GM18861 (cell line): ENCODE measurements around the gene GRB10.

Source experiments
- ATAC-seq: cut with Tn5 transposase; IDR thresholded peaks from one replicate; pipeline ENCODE4 v1.9.1; 2021; ENCODE audit not compliant: unreplicated experiment

The GRB10 gene

DNA sequence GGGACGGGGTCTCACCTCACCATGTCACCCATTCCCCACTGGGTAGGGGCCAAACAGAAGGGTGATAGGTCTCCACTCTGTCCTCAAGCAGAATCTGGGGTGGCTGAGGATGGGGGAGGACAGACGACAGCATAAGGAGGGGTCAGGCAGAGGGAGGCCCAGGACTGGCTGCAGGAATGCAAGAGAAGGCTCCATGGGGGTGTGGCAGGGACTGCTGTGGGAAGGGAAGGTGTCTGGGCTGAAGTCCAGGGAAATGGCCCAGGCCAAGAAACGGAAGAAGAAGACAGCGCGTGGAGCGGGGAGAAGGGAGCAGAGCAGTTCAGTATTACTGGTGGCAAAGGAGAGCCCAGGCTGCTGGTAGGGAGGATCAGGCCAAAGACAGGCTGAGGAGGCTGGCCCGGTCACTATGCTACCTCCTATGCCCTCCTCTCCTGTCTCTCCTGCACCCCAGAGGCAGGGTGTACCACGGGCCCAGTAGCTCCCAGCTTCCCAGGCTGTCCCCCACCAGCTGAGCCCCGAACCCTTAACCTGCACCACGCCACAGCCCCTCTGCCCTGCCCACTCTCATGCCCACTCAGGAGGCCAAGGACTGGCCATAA lies 60.9 kb downstream of the GRB10 start:
- ATAC-seq: no peak

DNA sequence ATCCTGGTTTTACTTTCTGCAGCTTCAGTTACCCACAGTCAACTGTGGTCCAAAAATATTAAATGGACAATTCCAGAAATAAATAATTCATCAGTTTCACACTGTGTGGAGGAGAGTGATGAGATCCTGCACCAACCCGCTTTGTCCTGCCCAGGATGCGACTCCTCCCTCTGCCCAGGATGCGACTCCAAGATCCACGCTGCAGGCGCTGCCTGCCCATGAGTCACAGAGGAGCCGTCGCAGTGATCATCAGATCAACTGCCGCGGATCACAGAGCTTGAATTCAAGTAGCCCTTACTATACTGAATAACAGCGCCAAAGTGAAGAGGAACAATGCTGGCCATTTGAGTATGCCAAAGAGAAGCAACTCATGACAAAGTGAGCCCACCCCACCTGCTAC lies 61.5 kb downstream of the GRB10 start:
- no peak for ATAC-seq

DNA sequence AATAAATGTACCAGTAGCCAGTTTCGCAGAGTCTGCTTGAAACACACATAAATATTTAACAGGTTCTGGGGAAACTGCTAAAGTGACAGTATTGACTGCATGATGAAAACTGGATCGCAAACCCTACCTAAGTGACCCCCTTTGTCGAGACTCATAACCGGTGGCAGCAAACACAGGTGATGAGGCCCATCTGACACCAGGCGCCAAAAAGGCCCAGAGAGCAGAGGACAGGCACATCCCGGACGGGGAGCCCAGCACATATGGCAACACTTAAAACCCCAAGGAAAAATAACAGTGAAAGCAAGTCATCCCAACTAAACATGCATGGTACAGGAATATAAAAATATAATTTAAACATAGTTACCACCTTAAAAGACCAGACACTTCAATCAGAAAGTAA lies 62.4 kb downstream of the GRB10 start:
- ATAC-seq: no peak

DNA sequence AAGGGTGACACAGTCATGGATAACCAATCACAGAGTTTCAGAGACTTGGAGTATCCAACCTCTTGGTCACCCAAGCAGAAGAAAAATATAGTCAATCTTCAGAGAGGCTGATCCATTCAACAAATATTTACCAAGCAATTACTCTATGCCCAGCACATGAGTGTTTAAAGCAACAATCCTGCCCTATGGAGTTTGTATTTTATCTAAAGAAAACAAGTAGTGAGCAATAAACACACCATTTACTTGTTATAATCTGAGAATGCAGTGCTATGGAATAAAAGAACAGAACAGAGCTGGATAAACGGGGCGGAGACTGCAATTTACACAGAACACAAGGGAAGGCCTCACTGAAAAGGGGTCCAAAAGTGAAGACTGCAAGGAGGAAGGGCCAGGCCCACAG lies 63.8 kb downstream of the GRB10 start:
- ATAC-seq: no peak

DNA sequence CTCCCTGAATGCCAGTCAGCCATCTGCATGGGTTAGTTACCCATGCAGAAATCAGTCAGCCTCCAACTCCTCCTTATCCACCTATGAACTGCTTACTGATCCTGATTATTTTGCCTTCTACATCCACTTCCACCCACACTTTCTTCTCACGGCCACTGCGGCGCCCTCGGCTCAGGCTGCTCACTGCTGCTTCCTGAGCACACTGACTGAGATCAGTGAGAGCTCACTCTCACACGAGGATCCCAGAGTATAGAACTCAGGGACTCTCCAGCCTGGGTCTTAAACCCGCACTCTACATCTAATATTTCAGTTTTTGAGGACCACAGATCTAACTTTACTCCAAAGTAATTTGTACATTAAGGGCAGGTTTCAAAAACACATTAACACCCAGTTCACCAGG lies 64.4 kb downstream of the GRB10 start:
- no peak for ATAC-seq

DNA sequence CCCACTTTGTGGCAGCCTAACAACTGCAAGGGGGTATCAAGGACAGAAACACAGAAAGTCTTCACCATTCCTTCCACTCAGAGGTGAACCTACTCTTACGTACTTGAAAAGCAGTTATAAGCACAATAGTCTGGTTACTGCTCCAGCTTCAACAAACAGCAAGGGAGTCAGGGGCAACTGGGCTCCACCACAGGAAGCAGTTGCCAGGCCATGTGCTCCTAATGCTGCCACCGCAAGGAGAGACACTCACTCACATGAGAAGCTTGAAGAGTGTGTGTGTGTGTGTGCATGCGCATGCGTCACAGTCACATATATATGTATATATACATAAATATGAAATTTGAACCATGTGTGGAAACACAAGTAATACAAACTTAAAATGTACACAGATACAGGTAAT lies 65.5 kb downstream of the GRB10 start:
- ATAC-seq: no peak

DNA sequence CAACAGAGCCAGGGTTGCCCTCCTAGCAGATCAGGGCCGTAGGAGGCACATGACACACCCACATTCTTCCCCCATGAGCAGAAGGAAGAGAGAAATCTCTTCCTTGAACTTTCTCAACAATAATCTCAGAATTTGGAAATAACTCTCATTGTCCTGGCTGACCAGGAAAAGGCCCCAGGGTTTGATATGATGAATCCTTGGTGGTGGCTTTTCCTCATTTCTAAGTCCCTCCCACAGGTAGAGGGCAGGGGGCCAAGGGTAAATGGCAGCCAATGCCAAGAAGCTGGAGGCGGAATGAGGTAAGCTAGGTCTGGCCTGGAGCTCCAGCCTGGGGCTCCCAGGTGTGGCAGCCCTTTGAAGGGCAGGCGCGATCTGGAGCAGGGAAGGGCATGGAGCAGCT lies 67.8 kb downstream of the GRB10 start:
- no peak for ATAC-seq

DNA sequence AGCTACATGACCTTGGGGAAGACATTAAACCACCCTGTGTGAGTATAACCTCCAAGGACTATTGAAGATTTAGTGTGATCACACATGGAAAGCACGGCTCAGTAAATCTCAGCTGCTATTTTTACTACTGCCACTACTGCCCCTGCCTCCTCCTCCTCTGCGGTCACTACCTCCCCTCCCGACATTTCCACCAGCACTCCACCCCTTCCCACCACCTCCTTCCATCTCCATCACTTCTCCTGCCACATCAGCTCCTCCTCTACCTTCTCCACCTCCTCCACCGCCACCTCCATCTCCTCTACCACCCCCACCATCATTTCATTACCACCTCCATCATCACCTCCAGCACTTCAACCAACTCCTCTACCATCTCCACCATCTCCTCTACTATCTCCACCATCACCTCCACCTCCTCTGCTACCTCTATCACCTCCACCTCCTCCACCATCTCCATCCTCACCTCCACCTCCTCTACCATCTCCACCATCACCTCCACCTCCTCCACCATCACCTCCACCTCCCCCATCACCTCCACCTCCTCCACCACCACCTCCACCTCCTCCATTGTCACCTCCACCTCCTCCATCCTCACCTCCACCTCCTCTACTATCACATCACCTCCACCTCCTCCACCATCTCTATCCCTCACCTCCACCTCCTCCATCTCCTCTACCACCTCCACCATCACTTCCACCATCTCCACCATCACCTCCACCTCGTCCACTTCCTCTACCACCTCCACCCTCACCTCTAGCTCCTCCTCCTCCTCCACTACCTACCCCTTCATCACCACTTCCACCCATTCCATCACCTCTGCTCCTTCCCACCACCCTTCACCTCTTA lies 69.4 kb downstream of the GRB10 start:
- ATAC-seq: no peak

DNA sequence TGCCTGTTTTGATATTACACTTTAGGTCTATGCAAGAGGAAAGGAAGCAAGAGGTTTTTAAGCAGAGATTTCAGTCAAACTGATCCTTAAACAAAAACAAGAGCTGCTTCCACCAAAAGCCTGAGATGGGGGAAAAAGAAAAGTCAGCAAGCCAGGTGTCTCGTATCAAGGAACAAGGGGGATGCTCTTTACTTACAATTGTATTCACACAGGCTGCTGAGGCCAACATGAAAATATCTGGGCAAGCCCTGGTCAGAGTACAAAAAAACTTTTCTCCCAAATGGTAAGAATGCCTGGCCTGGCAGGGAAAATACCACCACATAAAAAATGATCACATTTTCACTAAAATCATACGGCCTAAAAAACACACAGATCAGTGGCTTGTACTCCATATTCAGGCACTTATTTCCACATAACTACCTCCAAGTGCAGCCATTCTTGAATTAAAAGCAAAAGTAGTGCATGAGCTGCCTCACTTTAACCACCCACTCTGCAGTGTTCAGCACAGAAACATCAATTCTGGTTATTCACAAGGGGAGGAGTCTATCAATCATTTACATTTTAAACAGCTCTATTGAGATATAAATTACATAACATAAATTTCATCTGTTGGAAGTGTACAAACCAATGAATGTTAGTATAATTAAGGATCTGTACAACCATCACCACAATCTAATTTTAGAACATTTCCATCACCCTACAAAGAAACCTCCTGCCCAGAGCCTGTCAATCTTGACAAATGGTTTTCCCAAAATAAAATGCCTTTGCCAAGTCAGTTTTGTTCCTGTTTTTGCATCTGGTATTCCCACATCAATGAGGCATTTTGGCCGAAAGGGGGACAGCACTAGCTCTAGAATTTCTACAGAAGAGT lies 70.2 kb downstream of the GRB10 start:
- no peak for ATAC-seq

DNA sequence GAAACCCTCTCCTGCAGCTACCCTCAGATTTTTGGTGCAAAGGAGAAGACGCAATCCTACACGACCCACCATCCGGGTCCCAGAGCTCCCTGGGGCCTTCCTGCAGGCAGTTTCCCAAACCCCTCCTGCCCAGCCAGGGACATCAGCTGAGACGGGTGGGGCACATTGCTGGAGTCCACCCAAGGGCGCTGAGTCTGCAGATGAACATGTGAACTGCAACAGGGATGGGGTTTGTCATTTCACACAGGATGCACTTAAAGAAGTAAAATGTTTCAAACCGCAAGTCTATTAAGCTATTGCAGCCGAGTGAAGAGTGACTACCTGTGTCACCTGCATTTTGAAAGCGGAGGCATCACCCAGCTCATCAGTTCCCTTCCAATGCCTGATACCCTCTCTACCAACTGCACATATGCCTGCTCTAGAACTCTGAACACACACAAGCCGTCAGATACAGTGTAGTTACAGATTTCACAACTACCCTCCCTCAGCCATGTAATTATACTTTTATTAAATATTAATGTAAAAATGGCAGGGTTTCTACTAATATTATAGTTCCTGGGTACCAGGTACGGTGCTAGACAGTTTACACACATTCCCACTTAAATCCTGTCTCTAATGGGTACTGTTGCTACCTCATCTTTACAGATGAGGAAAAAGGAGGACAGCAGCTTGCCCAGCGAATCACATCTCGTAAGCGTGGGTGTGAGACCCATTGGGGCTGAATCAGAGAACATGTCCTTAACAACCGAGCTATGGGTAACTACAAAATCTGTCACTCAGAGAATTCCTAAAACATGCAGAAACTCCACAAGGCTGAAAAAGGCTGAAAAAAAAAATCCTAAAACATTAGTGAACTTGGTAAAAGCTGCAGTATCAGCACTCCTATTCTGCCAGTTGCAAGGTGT lies 71.2 kb downstream of the GRB10 start:
- ATAC-seq: no peak

DNA sequence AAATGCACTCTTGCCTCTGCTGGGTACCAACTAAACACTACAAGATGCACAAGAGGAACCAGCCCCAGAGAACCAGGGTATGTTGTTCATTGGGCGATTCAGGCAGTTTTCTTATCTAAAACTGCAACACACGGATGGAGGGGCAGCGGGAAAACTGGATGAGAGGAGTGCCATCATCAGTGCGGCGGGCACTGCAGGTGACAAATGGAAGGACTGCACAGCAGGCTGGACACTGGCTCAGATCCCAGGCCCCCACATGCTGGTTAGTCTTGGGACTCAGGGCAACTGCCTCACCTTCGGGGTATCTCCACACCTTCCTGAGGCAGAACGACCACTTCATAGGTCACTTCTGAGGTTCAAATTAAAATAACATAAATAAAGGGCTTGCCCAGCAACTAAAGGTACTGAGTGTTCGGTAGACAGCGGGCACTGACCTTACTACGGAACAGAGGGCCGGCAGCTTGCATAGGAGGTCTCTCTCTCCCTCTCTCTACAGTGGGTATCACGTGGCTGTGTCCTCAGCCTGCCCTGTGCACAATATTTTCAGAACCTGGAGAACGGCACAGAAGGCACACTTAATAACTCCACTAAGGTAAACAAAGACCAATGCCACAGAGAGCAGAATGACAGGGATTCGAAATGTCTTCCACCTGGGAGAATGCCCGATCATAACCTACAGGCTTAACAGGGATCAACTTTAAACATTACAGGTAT lies 72.1 kb downstream of the GRB10 start:
- no peak for ATAC-seq

DNA sequence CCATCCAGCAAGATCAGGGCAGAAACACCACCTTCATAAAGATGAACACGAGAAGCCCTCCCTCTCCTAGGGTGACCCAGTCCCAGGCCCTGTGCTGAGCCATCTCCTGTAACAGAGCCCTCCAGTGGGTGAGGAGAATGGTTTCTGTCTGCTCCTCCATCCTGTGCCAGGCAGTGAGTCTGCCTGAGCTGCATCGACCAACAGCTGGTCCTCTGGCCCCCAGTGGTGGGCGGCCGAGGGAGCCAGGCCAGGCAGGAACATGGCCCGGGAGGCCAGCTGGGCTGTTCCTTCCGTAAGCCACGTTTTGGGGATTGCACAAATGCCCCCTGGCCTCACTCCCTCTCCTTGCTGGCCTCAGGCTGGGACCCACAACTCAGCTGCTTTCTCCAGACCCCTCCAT lies 73.5 kb downstream of the GRB10 start:
- ATAC-seq: no peak

DNA sequence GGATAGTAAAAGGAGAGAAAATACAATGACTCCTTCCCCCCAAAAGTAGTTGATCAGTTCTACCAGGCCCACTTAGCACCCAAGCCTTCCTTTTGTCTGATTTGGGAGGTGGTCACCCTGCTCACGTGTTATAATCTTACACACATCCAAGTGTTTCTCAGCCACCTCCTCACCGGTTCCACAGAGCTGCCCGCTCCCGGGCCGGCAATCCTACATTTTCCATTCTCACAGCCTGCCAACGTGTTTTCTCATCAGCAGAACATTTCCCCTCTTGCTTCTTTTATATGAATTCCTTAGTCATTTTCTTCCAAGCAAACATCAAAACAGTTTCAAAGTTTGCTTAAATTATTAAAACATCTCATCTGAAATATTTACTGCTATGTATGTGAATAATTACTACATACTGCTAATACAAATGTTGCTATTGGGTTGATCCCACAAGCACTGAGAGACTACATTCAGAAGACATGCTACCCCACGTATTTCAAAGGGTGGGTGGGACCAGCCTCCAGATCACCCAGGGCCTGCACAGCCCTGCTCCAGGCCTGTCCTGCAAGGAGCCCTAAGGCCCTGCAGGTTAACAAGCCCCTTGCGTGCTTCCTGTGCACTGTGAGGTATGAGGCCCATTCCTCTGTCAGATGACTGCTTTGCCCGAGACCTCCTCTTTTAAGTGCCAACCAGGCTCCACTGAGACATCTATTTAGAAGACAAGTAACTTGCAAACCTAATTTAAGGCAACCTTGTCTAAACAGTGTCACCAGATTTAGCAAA lies 75.3 kb downstream of the GRB10 start:
- no peak for ATAC-seq

DNA sequence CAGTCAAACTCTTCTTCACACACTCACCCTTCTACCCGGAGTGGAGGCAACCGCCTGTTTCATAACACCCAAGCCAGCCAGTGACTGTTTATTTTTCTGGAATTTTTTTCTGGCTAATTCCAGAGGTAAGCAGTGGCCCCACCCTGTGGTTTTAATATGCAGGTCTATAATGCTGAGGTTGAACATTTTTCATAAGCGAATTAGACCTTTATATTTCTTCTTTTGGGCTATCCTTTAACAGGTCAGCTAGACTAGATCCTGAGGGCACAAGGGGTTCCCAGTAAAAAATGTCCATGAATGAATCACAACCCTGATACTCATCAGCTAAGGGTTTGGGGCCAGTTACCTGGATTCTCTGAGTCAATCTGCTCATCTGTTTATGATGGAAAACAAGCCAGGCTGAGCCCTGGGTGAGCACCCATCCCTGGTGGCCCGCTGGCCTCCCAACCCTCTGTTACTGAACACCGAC lies 76.2 kb downstream of the GRB10 start:
- no peak for ATAC-seq

DNA sequence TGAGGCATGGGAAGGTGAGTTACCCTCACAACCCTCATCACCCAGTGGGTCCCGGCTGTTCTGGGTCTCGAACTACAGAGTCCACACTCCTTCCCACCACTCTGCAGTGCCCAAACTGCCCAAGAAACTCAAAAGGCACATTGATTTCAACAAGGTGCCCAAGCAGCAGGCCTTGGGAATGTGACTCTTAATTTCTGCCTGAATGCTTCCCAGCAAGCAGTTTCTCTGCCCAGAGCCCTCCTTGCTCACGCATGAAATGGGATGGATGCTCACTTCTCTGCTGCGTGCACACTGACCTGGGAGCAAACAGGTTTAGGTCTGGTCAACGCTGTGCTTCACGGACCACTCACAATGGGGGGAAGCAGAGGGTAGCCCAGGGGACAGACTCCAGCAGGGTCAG lies 77.9 kb downstream of the GRB10 start:
- no peak for ATAC-seq

DNA sequence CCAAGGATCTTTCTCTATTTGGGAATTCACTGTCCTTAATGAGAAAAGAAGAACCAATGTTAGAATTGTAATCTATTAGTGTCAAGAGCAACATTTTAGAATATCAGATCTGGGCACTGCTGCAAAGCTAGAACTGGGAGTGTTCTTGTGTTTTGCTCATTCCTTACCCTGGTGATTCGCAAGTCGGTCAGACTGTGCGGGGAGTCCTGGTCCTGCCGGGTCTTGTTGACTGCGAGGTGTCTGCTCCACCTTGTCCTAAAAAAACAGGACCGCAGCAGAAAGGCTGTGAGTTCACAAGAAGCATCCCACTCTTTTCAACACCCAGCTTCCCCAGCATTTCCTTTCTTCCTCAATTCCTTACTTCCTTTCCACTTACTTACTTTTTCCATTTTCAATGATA lies 79.0 kb downstream of the GRB10 start:
- ATAC-seq: no peak

DNA sequence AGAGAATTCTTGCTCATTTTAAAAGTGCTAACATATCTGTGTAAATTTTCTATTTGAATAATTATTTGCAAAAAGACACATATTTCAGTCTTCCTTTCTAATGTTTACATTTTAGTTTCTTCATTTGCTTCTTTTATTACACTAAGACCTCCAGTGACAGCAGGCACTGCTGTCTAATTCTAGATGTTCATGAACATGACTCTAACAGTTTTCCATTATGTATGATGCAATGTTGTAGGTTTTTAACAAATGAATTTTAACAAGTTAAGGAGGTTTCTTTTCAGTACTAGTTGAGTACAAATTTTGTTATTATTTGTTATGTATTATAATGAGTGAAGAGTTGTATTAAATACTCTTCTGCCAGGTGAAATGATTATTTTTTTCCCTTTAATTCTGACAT lies 83.6 kb downstream of the GRB10 start:
- ATAC-seq: no peak

DNA sequence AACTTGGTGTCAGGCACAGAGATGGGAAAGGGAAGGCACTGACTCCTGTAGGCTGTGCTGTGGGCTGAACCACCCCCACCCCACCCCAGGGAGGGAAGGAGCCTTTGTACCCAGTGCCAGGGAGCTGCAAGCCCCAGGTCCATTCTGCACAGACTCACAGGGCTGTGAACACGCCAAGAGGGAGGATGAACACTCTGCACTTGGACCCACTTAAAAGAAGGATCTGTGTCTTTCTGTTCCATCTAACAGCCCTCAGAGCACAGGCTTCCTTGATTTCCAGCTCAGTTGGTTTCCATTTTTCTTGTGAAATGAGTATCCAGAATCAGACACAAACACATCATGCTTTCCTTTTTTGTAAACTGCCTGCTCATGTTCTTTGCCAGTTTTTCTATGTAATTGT lies 84.9 kb downstream of the GRB10 start:
- ATAC-seq: no peak

DNA sequence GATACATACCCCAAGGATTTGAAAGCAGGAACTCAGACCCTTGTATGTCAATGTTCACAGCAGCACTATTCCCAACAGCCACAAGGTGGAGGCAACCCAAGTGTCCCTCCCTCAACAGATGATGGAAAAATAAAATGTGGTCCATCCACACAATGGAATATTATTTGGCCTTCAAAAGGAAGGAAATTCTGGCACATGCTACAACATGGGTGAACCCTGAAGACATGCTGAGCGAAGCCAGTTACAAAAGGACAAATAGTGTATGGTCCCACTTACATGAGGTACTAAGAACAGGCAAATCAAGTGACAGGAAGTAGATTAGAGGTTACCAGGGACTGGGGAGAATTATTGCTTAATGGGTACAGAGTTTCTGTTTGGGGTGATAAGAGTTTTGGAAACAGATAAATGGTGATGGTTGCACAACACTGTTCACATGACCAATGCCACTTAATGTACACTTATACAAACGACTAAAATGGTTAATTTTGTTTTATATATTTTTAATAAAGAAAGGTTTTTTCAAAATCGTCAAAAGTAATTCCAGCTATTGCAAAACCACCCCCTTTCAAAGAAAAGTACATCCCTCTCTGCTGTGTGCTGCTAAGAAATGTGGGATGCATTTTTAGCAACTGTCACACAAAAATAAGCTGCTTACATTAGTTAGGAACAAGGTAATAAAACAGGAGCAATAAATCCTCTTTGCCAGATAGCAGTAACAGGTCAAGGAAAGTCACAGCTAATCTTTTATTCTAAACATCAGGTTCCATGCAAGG lies 85.7 kb downstream of the GRB10 start:
- ATAC-seq: no peak
